DMS 273 (cell line): ENCODE results near the gene PAQR9.

ENCODE experiments used
- DNase-seq: peaks from one replicate; lab custom pipeline; 2025; ENCODE audit not compliant: unreplicated experiment; lab: John Stamatoyannopoulos, UW

Gene PAQR9

DNA sequence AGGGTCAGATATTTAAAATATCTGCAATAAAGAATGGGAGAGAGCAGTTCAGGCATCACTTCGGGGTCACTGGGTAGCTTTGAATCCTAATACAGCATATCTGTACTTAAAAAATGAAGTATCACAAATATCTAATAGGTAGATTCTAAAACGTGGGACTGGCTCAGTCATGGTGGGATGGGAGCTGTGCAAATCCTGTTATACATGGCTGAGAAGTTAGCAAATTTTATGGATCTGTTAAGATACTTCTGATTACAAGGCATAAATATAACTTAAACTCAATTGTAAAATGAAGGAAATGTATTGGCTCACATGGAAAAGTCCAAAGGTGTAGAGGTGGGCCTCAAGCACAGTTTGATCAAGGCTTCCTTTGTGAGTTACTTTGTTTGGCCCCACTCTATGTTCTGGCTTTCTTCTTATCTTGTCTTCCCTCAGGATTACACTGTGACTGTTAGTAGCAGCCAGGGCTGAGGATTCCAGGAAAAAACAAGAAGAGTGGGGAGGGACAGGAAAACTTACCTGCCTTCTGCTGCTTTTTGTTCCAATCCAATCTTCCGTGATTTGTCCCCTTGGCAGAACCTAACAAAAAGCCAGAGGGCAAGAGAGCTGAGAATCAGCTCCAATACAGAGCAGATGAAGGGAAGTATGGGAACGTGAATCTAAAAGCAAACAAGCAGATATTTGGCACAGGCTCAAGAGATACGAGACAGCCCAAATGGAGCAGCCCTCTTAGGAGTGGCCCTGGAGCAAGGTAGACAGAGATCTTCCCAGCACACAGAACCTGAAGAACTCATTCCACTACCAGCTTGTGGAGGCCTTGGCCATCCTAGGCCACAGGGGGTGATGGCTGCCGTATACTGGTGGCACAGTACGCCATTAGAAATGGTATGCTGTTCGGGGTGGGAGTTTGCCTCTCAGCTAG is 10.9 kb downstream of the PAQR9 start:
- DNase-seq, result peak; percentile 47

DNA sequence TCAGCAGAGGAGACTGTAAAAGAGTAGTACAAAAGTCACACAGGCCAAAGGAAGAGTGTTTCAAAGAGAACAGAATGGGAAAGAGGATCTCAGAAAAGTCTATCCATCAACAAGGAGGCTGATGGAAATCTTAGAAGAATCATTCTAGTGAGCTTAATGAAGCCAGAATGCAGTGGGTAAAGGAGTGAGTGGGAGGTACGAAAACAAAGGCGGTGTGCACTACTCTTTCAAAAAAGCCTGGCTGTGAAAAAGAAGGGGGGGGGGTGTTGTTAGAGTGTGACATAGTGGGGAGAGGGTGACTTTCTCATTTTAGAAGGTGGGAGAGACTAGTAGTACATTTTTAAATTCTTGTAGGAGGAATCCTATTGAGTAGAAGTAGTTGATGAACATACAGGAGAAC is 11.7 kb downstream of the PAQR9 start:
- DNase-seq, result no peak

DNA sequence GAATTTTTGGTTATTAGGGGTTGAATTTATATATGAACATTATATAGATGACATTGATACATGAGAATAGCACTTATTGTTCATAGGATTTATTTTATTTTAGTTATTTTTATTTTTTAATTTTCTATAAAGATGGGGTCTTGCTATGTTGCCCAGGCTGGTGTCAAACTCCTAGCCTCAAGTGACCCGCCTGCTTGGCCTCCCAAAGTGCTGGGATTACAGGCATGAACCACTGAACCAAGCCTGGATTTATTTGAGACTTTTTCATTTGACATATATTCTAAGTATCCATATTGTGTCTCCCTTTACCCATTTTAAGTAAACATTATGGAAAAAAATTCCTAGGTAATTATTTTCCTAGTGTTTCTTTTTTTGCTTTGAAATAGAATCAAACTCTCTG is 12.5 kb downstream of the PAQR9 start:
- DNase-seq, result no peak

DNA sequence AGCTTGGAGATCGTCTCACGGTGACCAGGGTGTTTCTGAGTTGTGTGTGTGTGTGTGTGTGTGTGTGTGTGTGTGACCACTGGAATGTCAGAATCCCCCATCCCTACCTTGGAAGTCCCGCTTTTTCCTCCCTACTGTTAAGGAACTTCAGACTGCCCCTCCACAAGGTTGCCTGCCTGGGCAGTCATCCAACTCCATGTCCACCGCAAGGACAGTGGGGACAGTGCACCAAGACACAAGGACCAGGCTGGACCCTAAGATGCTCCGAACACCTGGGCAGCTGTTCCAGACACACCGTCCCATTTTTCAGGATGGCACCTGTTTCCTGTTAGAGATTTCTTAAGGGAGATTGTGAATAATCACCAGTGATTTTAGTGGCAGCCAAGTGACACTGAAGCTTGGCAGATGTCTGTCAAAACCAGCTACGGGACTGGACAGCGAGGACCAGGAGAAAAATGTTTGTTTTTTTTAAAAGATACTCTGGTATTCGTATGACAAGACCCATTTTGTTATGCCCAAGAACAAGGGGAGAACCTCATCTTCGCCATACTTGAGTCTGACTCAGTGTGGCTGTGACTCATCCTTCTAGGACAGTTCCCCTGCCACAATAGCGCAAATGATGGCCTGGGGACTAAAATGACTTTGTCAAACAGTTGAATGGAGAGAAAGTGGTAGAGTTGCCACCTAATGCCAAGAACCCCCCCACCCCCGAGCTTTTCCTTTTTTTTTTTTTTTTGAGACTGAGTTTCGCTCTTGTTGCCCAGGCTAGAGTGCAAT is 15.5 kb downstream of the PAQR9 start:
- no peak for DNase-seq

DNA sequence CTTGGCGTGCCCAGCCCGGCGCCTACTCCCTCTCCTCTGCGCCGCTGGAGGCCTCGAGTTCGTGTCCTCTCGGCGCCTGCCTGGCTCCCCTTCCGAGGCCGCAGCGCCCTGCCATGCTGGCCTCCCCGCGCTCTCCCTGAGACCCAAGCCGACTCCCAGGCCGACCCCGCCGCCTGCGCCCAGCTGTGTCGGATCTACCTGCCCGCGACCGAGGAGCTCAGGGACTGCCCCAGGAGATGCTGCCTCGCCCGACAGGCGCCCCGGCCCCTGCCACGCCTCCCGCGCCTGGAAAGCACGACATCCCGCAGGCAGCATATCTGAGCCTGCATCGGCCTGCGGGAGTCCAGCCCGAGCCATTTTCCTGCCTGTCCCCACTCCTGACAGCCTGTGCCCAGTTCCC is 16.1 kb downstream of the PAQR9 start:
- no peak for DNase-seq

DNA sequence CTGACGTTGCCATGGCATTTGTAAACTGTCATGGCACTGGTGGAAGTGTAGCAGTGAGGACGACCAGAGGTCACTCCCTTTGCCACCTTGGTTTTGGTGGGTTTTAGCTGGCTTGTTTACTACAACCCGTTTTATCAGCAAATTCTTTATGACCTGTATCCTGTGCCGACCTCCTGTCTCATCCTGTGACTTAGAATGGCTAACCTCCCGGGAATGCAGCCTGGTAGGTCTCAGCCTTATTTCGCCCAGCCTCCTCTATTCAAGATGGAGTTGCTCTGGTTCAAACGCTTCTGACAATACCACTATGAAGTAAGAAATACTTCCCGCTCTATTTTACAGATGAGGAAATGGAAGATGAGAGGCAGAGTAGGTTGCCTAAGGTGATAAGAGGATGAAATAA is 16.6 kb downstream of the PAQR9 start:
- no peak for DNase-seq

- no peak for DNase-seq
Observed at GRCh38 chr3:142945023-142945422, 18.5 kb downstream of the PAQR9 start.

- no peak for DNase-seq
Observed at GRCh38 chr3:142944342-142944741, 19.1 kb downstream of the PAQR9 start.

GRCh38 chr3:142943870-142944269 is 19.6 kb downstream of the PAQR9 start:
- DNase-seq, result no peak

DNA sequence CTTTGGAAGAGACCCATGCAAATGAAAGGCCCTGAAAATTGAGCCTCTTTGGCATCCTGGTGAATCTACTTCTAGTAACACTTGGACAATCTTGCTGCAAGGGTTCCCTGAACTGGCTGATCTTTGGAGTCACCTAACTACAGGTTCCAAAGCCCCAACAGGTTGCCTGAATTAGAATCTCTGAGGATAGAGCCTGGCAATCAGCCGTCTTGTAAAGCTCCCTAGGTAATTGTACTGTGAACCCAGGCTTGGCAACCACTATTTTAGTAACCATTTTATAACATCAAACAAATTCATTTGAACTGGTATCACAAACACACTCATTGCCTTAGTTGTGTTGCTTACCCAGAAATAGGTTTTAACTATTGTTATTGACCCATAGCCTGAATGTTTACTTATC is 20.1 kb downstream of the PAQR9 start:
- no peak for DNase-seq

- DNase-seq, result no peak
Observed at GRCh38 chr3:142941373-142942123, 21.9 kb downstream of the PAQR9 start.

DNA sequence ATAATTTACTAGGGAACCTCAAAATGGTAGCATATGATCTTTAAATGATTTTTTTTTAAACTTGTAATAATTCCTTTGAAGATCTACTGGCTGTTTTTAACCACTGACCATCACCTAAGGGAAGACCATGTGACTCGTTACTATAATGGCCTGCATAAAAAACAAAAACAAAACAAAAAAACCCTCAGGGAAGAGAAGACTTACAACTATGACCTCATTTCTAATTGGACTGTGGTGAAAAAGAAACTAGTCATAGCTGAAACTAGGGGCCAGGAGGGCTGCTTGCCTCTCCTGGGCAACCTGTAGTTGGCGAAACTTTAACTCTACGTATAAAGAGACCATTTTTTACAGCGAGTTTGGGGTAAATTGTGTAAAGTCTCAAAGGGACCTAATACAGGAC is 23.0 kb downstream of the PAQR9 start:
- no peak for DNase-seq

DNA sequence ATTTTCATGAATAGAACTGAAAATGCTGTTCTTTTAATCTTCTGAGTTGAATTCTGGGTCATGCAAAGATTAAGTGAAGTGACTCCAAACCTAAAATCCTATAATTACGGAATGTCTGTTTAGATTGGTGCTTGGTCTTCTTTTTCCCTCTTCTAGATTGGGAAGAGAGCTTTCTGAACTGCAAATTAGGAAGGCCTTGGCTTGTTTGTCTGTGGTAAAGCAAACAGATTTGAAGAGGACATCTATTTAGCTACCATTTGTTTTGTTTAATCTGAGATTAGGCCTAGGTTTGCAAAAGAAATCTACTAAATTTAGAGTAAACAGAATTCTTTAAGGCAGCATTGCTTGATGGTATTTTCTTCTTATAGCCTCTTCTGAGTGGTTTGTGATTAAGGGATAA is 23.5 kb downstream of the PAQR9 start:
- DNase-seq, result no peak

DNA sequence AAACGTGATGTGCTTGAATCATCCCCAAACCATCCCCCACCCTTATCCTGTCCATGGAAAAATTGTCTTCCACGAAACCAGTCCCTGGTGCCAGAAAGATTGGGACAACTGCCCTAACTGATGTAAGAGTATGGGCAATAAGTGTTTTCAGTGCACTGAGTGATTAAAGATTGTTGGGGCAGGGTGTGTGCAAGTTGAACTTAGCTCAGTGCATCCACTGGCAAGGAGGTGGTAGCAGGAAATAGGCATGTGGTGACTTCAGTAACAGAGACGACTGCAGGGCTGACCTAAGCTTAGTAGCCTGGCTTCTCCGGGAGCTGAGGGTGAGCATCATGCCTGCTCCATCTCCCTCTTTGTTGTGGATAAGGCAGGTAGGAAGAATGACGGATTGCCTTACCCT is 27.5 kb downstream of the PAQR9 start:
- no peak for DNase-seq

GRCh38 chr3:142934887-142935269 is 28.6 kb downstream of the PAQR9 start:
- no peak for DNase-seq

DNA sequence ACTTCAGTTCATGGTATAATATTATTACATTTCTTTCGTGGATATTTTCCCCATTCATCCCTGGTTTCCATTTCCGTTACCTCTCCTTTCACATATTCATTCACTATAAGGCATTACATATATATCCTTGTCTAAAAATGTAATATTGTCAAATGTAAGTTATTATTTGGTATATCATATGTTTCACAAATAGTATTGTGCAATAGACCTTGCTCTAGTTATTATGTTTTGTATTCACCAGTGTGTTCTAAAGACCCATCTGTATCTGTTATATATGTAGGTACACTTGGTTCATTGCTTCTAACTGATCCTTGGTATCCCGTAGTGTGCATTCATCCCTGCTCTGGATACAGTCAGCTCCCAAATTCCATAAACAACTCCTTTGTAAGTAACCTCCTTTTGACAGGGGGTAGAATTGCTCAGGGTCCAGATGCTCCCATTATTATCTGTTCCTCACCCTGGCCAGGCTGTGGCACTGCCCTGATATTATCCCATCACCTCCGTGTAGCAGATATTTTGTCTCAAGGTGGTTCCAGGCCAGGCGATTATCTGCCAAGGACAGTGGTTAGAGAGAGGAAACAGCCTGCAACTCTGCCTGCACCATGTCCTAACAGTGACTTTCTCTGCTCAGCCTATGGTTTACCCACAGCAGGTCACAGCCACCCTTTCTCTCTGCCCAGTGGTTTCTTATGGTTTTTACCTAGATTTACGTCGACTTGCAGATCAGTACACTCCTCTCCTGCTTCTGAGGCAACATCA is 29.2 kb downstream of the PAQR9 start:
- DNase-seq, result no peak

DNA sequence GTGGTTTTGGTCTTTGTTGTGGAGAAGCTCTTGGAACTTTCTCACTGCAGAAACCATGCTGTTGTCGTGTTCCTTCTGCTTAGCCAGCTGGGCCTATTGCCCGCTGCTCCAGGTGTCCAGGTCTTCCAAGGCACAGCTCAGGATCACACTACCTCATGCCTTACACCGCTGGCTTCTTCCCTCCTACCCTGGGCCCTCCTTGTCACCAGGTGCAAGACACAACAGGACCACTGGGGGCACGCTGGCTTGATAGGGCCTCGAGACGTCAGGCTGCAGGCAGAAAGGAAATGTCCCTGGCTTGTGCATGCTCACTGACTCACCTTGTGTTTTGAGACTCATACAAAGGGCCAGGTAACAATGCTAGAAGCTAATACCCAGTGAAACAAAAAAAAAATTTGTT is 32.3 kb downstream of the PAQR9 start:
- DNase-seq, result peak; percentile 55

DNA sequence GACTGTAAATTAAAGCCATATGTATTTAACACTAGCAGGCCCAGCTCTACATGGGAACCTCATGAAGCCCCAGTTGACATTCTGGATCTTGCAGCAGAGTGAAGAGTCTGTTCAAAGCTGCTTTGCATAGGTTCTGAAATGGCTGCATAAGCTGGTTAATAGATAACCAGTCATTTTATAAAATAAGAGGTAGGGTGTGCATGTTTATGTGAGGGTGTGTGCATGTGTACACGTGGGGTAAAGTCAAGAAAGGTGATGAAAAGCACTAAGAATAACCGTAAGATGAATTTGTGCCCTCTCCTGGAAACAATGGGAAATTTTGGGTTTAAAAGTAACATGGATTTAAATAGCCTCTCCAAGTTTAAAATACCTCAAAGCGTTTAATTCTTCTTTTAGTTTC is 33.0 kb downstream of the PAQR9 start:
- peak; percentile 17 for DNase-seq

DNA sequence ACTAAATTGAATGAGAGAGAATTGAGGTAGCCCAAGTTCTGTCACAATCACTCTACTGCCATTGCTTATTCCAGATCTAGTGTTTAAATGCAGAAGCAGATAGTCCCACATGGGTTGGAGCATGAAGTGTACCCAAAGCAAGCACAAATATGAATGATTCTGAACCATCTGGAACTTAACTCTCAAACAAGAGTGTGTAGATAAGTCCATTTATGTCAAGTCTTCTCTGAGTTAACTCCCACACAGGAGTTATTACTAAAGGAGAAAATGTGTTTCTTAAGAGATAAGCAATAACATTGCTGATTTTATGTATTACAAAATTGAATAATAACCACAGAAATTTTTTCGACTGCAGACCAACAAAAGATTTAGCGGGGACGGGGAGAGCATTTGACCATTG is 33.6 kb downstream of the PAQR9 start:
- DNase-seq, result no peak

DNA sequence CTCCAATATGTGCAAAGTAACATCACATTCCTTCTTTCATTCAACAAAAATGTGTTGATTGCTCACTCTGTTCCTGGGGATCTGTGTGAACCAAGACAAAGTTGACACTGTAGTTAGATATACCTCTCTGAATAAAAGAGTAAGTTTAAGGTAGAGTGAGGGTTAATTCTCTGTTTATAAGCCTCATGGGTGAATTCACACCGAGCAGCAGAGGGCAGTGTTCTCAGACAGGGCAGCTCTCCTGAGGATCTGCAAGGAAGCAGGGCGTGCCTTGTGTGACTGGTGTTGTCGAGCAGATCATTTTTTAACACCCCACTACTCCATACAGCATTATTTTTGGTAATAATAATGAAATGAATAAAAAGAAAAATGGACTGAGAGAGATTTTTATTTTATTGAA is 34.4 kb downstream of the PAQR9 start:
- peak; percentile 68 for DNase-seq

DNA sequence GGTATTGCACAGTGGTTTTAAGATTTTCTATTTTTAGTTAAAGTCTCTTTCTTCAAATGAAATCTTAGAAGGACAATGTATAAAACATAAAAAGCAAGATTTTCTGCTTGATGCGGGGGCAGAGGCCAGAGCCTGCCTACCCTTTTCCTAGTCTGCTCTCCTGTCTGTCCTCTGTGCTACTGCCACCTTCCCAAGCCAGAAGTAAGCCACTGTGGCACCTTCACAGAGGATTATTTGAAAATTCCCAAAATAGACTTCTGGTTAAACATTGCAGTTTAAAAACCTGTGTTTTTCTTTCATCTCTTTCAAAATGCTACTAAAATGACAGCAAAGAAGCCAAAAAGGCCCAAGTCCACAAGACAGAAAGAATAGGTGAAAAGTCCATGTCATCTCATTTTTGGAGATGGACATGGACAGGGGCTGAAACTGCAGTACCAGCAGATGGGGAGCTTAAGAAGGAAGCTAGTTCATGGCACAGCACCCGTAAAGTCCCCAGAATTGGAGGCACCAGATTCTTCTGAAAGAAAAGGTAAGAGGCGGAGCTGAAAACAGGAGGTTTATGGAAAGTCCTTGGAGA is 37.0 kb downstream of the PAQR9 start:
- no peak for DNase-seq
